GM18907 (cell line): ENCODE results near the gene MINPP1.
"Not testable (repeated sequence)": the region's sequence is repeated elsewhere in the genome, so short reads cannot be mapped to it uniquely, and the experiment has no call there.

Experiments
- ATAC-seq: cut with Tn5 transposase; IDR thresholded peaks from one replicate; pipeline ENCODE4 v1.9.1; 2021; ENCODE audit warnings: mild to moderate bottlenecking, moderate library complexity; ENCODE audit not compliant: unreplicated experiment

Gene MINPP1

GRCh38 chr10:87504640-87505365 is at the start of gene MINPP1:
Gene MINPP1, plus strand, starts transcription at chr10:87504893. Its CDS starts 23 bp downstream, at chr10:87504916.
- ATAC-seq = peak; percentile 91

GRCh38 chr10:87456586-87457220 is 48.0 kb upstream of the MINPP1 start:
- ATAC-seq = not testable (repeated sequence)

- not testable (repeated sequence) for ATAC-seq
Observed at GRCh38 chr10:87461751-87462150, 42.9 kb upstream of the MINPP1 start.

- ATAC-seq = not testable (repeated sequence)
Observed at GRCh38 chr10:87466849-87467248, 37.8 kb upstream of the MINPP1 start.

GRCh38 chr10:87488733-87489132 is 16.0 kb upstream of the MINPP1 start:
- ATAC-seq = not testable (repeated sequence)

- not testable (repeated sequence) for ATAC-seq
Observed at GRCh38 chr10:87490285-87490684, 14.4 kb upstream of the MINPP1 start.

- ATAC-seq = not testable (repeated sequence)
Observed at GRCh38 chr10:87492450-87492849, 12.2 kb upstream of the MINPP1 start.

- ATAC-seq = not testable (repeated sequence)
Observed at GRCh38 chr10:87495446-87495845, 9.2 kb upstream of the MINPP1 start.

- ATAC-seq = not testable (repeated sequence)
Observed at GRCh38 chr10:87497386-87497785, 7.3 kb upstream of the MINPP1 start.

GRCh38 chr10:87498106-87498789 is 6.4 kb upstream of the MINPP1 start:
- not testable (repeated sequence) for ATAC-seq

- no peak for ATAC-seq
Observed at GRCh38 chr10:87500646-87501048, 4.0 kb upstream of the MINPP1 start.

- no peak for ATAC-seq
Observed at GRCh38 chr10:87503401-87503800, 1.3 kb upstream of the MINPP1 start.

- ATAC-seq = no peak
Observed at GRCh38 chr10:87503886-87504285, 807 bp upstream of the MINPP1 start.

GRCh38 chr10:87504307-87504639 is 420 bp upstream of the MINPP1 start:
- ATAC-seq = no peak

- peak; percentile 63 for ATAC-seq
Observed at GRCh38 chr10:87505366-87506111, 846 bp downstream of the MINPP1 start.

GRCh38 chr10:87506956-87507355 is 2.3 kb downstream of the MINPP1 start:
- ATAC-seq = no peak

- no peak for ATAC-seq
Observed at GRCh38 chr10:87507879-87508483, 3.3 kb downstream of the MINPP1 start.

- ATAC-seq = no peak
Observed at GRCh38 chr10:87508837-87509236, 4.1 kb downstream of the MINPP1 start.

GRCh38 chr10:87510025-87510424 is 5.3 kb downstream of the MINPP1 start:
- no peak for ATAC-seq

- no peak for ATAC-seq
Observed at GRCh38 chr10:87511526-87511925, 6.8 kb downstream of the MINPP1 start.

- no peak for ATAC-seq
Observed at GRCh38 chr10:87518937-87519336, 14.2 kb downstream of the MINPP1 start.
